Thoracic aorta (tissue), 2 donors: ENCODE data around the gene HPS3. TPM values are rescaled to one million over a fixed set of nuclear protein-coding genes. Genes with fewer than 3 reads are reported as not detected.

Source experiments
- ATAC-seq: fragments of 150-250 bp; one replicate; pipeline ENCODE4 v1.8.0; 2017; ENCODE audit warnings: low read depth; ENCODE audit not compliant: insufficient number of reproducible peaks, low FRiP score
- DNase-seq: peaks from one replicate; pipeline ENCODE4 v3.0.0-alpha.2; 2020; ENCODE audit warnings: low spot score
- H3K27ac ChIP-seq, 2 donors: fragments of 200-600 bp; sonication (generic); 1 replicate in 1 of 2; 2 replicates in 1 of 2; pipeline ENCODE4 v1.5.1; 2016; ENCODE audit warnings: mild to moderate bottlenecking in 2 of 2, moderate library complexity in 2 of 2
- H3K27me3 ChIP-seq: fragments of 200-600 bp; sonication (generic); replicated peaks from 2 replicates; pipeline ENCODE4 v1.6.0; 2016; ENCODE audit warnings: mild to moderate bottlenecking; ENCODE audit not compliant: insufficient read depth
- H3K36me3 ChIP-seq: fragments of 200-600 bp; sonication (generic); one replicate; pipeline ENCODE4 v1.5.1; 2016
- H3K4me1 ChIP-seq, 2 donors: fragments of 200-600 bp; sonication (generic); 1 replicate in 1 of 2; 2 replicates in 1 of 2; pipeline versions ENCODE4 v1.5.1 to v1.6.0; 2016; ENCODE audit warnings: low read depth in 2 of 2, mild to moderate bottlenecking in 1 of 2; ENCODE audit not compliant: control insufficient read depth in 1 of 2
- H3K4me3 ChIP-seq: fragments of 200-600 bp; sonication (generic); 2 replicates; pipeline ENCODE4 v1.5.1; 2016; ENCODE audit warnings: mild to moderate bottlenecking
- H3K9me3 ChIP-seq: fragments of 200-600 bp; sonication (generic); 2 replicates; pipeline ENCODE4 v1.5.1; 2016
- CTCF ChIP-seq: fragments of 200-600 bp; sonication (generic); IDR thresholded peaks from one replicate; pipeline ENCODE4 v1.5.1; 2019; ENCODE audit warnings: antibody characterized with exemption
- total RNA-seq, 2 donors: library from RNA; depleted of rRNA; stranded (reverse); fragments of >200 nt; gene quantifications; one replicate each; pipeline versions ENCODE4 v1.1.0 to v1.2.3, GENCODE V29; 2016

Gene HPS3
- total RNA-seq, 2 donors from 2014 or later: 21.3 to 22.9 TPM

- DNase-seq: peak; percentile 74
Measured at GRCh38 chr3:149180057-149180573, 50.7 kb downstream of the HPS3 start.

GRCh38 chr3:149181182-149181581 lies 51.7 kb downstream of the HPS3 start:
- no peak for ATAC-seq
- Histone ChIP-seq H3K4me1 (peaks cover 14 to 20% of the 10 kb centered on the region in 2 donors), H3K4me3 (no peak overlapping the region), H3K9me3 (no peaks in the 10 kb centered on the region), H3K27ac (peak overlapping the region in 1 of 2 donors; percentile 6), H3K36me3 (peaks cover 7% of the 10 kb centered on the region), H3K27me3 (no peaks in the 10 kb centered on the region)
- TF ChIP-seq CTCF: no peak
- no peak for DNase-seq

More at GRCh38 chr3:149180057-149180573, 50.7 kb downstream of the HPS3 start:
- H3K36me3 ChIP-seq: peaks cover 13% of the 10 kb centered on the region
- H3K4me3 ChIP-seq: no peak overlapping the region
- H3K27me3 ChIP-seq: no peaks in the 10 kb centered on the region
- peak; percentile 100 for ATAC-seq
- H3K9me3 ChIP-seq: no peaks in the 10 kb centered on the region
- peak overlapping the region in 1 of 2 donors; percentile 69 for H3K27ac ChIP-seq
- TF ChIP-seq CTCF: no peak
- peaks cover 14 to 20% of the 10 kb centered on the region in 2 donors for H3K4me1 ChIP-seq

GRCh38 chr3:149186219-149186618 lies 56.8 kb downstream of the HPS3 start:
- TF ChIP-seq CTCF: no peak
- Histone ChIP-seq H3K4me1 (no peaks in the 10 kb centered on the region), H3K27ac (no peak overlapping the region), H3K4me3 (no peak overlapping the region), H3K9me3 (no peaks in the 10 kb centered on the region), H3K27me3 (no peaks in the 10 kb centered on the region), H3K36me3 (no peaks in the 10 kb centered on the region)
- no peak for DNase-seq
- no peak for ATAC-seq

- no peak overlapping the region for H3K4me3 ChIP-seq
- no peaks in the 10 kb centered on the region for H3K27me3 ChIP-seq
- ATAC-seq: no peak
- H3K36me3 ChIP-seq: no peaks in the 10 kb centered on the region
- H3K27ac ChIP-seq: no peak overlapping the region
- no peaks in the 10 kb centered on the region for H3K4me1 ChIP-seq
- no peak for TF ChIP-seq CTCF
- H3K9me3 ChIP-seq: no peaks in the 10 kb centered on the region
- DNase-seq: no peak
Measured at GRCh38 chr3:149186721-149187120, 57.3 kb downstream of the HPS3 start.

GRCh38 chr3:149188494-149188893 lies 59.1 kb downstream of the HPS3 start:
- H3K4me3 ChIP-seq: no peak overlapping the region
- H3K27ac ChIP-seq: no peak overlapping the region
- no peaks in the 10 kb centered on the region for H3K27me3 ChIP-seq
- H3K9me3 ChIP-seq: no peaks in the 10 kb centered on the region
- H3K4me1 ChIP-seq: no peaks in the 10 kb centered on the region
- no peak for TF ChIP-seq CTCF
- H3K36me3 ChIP-seq: no peaks in the 10 kb centered on the region
- no peak for ATAC-seq
- no peak for DNase-seq
